GM12873 (cell line): ENCODE results near the gene PDE11A.

Experiments used
- TF ChIP-seq, protein P1 (sequence below): IDR thresholded peaks from 2 replicates; pipeline ENCODE4 v1.5.1; 2012; ENCODE audit warnings: low read depth, mild to moderate bottlenecking, moderate library complexity, low read length, control low read depth; ENCODE audit not compliant: insufficient read depth; ENCODE audit errors: missing control alignments

Gene PDE11A

DNA sequence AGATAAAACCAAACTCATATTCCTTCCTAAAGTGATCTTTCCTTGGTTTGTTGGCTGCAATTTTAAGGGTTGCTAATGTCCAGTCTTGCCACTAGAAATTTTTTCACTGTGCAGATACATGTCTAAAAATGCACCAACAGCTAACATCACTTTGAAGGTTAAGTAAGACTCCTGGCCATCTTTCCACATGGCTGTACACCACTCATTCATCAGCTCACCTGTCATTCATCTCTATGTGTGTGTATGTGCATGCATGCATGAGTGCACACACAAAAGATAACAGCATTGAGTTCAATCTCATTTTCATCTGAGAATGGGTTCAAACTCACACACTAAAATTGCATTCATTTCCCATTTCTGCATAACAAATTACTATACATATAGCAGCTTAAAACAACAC lies 203.8 kb downstream of the PDE11A start:
- TF ChIP-seq, protein P1, sequence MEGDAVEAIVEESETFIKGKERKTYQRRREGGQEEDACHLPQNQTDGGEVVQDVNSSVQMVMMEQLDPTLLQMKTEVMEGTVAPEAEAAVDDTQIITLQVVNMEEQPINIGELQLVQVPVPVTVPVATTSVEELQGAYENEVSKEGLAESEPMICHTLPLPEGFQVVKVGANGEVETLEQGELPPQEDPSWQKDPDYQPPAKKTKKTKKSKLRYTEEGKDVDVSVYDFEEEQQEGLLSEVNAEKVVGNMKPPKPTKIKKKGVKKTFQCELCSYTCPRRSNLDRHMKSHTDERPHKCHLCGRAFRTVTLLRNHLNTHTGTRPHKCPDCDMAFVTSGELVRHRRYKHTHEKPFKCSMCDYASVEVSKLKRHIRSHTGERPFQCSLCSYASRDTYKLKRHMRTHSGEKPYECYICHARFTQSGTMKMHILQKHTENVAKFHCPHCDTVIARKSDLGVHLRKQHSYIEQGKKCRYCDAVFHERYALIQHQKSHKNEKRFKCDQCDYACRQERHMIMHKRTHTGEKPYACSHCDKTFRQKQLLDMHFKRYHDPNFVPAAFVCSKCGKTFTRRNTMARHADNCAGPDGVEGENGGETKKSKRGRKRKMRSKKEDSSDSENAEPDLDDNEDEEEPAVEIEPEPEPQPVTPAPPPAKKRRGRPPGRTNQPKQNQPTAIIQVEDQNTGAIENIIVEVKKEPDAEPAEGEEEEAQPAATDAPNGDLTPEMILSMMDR: no peak

DNA sequence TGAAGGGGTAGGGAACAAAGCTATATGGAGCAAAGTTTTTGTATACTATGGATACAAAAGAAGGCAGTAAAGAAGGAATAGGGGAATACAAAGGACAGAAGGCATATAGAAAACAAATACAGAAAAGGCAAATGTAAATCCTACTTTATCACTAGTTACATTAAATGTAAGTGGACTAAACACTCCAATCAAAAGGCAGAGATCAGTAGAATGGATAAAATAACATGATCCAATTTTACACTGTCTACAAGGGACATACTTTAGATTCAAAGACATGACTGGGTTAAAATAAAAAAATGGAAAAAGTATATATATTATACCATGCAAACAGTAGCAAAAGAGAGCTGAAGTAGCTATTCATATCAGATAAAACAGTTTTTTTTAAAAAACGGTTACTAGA lies 215.0 kb downstream of the PDE11A start:
- TF ChIP-seq, protein P1: no peak

DNA sequence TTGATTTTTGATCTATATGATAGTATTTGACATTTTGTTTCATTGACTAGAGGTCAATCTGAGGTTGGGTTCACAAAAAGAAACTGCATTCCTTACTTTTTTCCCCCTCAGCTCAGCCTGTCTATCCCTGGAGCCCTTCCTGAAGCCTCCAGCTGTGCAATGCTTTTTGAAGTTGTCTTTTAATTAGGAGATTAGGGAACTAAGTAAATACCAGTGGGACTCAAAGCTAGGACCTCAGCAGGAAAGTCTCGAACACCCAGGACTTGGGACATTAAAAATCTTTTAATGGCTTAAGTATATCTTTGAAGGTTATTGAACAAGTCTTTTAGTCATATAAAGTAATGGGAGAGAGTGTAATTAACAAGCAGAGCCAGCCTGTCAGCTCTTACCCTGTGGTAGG lies 220.2 kb downstream of the PDE11A start:
- TF ChIP-seq, protein P1: no peak

DNA sequence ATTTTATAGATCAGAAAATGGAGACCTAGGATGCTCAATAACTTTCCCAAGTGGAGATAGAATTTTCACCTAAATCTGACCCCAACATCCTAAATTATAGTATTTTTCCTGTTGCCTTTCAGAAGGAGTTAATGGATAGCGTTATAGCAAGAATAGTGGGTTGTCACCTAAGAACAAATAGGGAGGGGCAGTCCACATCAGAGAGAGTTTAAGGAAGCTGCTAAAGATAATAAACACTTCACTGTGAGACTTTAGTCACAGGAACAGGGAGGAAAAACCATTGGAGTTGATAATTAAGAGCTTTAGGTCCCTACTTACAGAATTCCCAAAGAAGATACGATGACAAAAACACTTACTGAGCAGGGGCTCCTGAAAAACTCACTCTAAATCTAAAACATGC lies 229.4 kb downstream of the PDE11A start:
- TF ChIP-seq, protein P1: no peak

DNA sequence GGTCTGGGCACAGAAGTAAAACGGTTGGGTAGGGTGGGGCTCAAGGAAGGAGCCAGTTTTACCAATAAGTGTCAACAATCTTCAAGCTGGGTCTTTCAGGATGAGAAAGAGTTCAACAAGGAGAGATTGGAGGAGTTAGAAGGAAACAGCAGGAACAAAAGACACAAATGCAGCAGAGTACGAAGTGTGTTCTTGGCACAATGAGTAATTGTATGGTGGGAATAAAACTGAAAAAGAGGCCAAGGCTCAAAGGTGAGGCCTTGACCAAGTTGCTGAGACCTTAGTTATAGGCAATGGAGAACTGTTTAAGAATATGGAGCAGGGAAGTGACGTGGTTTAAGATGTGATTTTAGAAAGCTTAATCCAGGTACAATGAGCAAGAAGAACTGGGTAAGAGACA lies 230.3 kb downstream of the PDE11A start:
- TF ChIP-seq, protein P1: no peak

DNA sequence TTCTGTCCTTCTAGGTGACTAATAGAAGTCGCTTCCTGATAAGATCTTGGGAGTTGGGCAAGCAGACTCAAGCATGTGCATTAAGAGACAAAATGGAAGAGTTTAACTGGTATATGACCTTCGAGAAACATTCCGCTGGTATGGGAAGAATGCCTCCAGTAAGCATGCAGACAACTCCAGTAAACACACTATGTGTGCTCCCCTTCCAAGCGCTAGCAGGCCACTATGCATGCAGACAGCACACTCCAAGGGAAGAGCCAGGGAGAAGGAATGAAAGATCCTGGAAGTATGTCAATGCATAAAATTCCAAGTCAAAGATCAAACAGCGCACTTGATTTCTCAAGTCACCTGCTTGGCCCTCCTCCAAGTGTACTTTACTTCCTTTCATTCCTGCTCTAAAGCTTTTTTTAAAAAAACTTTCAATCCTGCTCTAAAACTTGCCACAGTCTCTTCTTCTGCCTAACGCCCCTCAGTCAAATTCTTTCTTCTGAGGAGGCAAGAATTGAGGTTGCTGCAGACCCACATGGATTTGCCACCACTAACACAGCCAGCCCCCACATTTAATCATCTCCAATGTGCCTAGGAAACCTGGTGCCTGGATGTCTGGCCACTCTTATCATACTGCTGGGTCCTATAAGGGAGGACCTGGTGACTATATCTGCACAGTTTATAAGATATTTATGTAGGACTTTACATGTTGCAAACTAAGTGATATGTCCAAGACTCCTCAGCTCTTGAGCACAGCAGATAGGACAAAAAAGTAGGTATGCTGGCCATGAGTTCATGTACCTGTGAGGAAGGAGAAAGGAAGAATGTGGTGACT lies 239.8 kb downstream of the PDE11A start:
- TF ChIP-seq, protein P1: no peak

DNA sequence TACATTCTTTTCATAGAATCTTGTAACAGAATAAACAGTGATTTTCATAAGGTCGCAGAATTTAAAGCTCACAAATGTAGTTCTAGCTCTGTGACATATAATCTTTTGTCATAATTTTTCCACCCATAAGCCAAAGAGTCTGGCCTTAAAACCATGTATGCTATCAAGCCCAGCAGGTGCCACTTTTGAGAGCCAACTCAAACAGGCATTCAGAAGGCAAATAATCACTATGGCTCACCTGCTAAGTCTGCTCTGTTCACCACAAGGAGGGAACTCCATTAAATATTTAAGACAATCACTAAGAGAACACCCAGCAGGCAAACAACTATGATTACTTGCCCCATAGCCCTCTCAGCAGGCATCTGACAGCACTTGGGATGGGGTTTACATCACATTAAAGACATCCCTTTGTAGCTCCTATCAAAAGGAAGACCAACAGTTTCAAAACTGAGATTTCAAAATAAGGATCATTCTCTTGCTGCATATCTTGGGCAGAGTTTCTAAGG lies 241.6 kb downstream of the PDE11A start:
- TF ChIP-seq, protein P1: no peak
